CD14-positive monocyte (primary cell): Measurements from ENCODE around the gene GATAD2A. TPM values are rescaled to one million over a fixed set of nuclear protein-coding genes. Genes with fewer than 3 reads are reported as not detected.

Experiments used
- DNase-seq, 3 donors: peaks; one replicate each; pipeline ENCODE4 v3.0.0-alpha.2; 2011 to 2022
- H2AFZ ChIP-seq: 2 replicates; pipeline ENCODE4 v1.6.0; 2012; ENCODE audit warnings: mild to moderate bottlenecking, low read depth, low read length, inconsistent platforms; ENCODE audit not compliant: insufficient read depth, poor library complexity, severe bottlenecking
- H3K27ac ChIP-seq, 2 donors: 1 replicate in 1 of 2; 2 replicates in 1 of 2; pipeline ENCODE4 v1.5.1; 2012 to 2013; ENCODE audit warnings: low read length in 2 of 2, control low read depth in 1 of 2, inconsistent platforms in 1 of 2, low read depth in 1 of 2, mild to moderate bottlenecking in 1 of 2
- H3K27me3 ChIP-seq, 2 donors: one replicate each; pipeline versions ENCODE4 v1.6.0 to v1.6.1; 2011 to 2013; ENCODE audit warnings: low read length in 2 of 2; ENCODE audit not compliant: control insufficient read depth in 2 of 2, insufficient read depth in 2 of 2
- H3K36me3 ChIP-seq, 2 donors: replicated peaks in 1 of 2; 1 replicate in 1 of 2; 2 replicates in 1 of 2; pipeline versions ENCODE4 v1.5.1 to v1.6.1; 2012 to 2013; ENCODE audit warnings: low read length in 2 of 2, control low read depth in 1 of 2, inconsistent platforms in 1 of 2, mild to moderate bottlenecking in 1 of 2; ENCODE audit not compliant: insufficient read depth in 2 of 2, control insufficient read depth in 1 of 2
- H3K4me1 ChIP-seq, 2 donors: 1 replicate in 1 of 2; 2 replicates in 1 of 2; pipeline versions ENCODE4 v1.5.1 to v1.6.1; 2012 to 2013; ENCODE audit warnings: low read length in 2 of 2, control low read depth in 1 of 2, inconsistent platforms in 1 of 2, mild to moderate bottlenecking in 1 of 2, moderate library complexity in 1 of 2; ENCODE audit not compliant: insufficient read depth in 2 of 2, control insufficient read depth in 1 of 2
- H3K4me2 ChIP-seq: replicated peaks from 2 replicates; pipeline ENCODE3; 2012; ENCODE audit warnings: low read length, moderate library complexity, mild to moderate bottlenecking; ENCODE audit not compliant: poor library complexity, severe bottlenecking; ENCODE audit errors: extremely low read depth
- H3K4me3 ChIP-seq, 3 experiments: fragments of 200-600 bp in 1 of 3; sonication (generic) in 1 of 3; replicated peaks in 1 of 3; 1 replicate in 2 of 3; 2 replicates in 1 of 3; pipeline ENCODE4 v1.5.1; 2011 to 2013; ENCODE audit warnings: low read length in 3 of 3, mild to moderate bottlenecking in 3 of 3, control low read depth in 2 of 3, low read depth in 2 of 3, inconsistent platforms in 1 of 3, moderate library complexity in 1 of 3
- H3K79me2 ChIP-seq: 2 replicates; pipeline ENCODE4 v1.6.0; 2012; ENCODE audit warnings: mild to moderate bottlenecking, control low read depth, inconsistent platforms, low read length, moderate library complexity; ENCODE audit not compliant: insufficient read depth
- H3K9ac ChIP-seq: 2 replicates; pipeline ENCODE4 v1.6.0; 2017; ENCODE audit warnings: low read length, mild to moderate bottlenecking; ENCODE audit not compliant: insufficient read depth, poor library complexity, severe bottlenecking
- H3K9me3 ChIP-seq, 2 donors: replicated peaks in 1 of 2; 1 replicate in 1 of 2; 2 replicates in 1 of 2; pipeline versions ENCODE4 v1.5.1 to v1.6.1; 2012 to 2013; ENCODE audit warnings: low read length in 2 of 2, control low read depth in 1 of 2; ENCODE audit not compliant: control insufficient read depth in 1 of 2, insufficient read depth in 1 of 2
- H4K20me1 ChIP-seq: 2 replicates; pipeline ENCODE4 v1.6.0; 2012; ENCODE audit warnings: mild to moderate bottlenecking, low read length, control low read depth, moderate library complexity; ENCODE audit not compliant: insufficient read depth
- H3K27ac Mint-ChIP-seq, 7 donors: one replicate each; pipeline ENCODE4 v1.8.0; 2020; ENCODE audit warnings: mild to moderate bottlenecking in 7 of 7, mixed read lengths in 7 of 7, moderate library complexity in 6 of 7, inconsistent platforms in 2 of 7
- H3K27me3 Mint-ChIP-seq, 3 donors: one replicate each; pipeline ENCODE4 v1.8.0; 2021 to 2022; ENCODE audit warnings: low read depth in 3 of 3, mild to moderate bottlenecking in 3 of 3, mixed read lengths in 3 of 3, moderate library complexity in 3 of 3, inconsistent platforms in 1 of 3
- H3K36me3 Mint-ChIP-seq, 2 donors: one replicate each; pipeline ENCODE4 v1.8.0; 2020; ENCODE audit warnings: mixed read lengths in 2 of 2, inconsistent platforms in 1 of 2, mild to moderate bottlenecking in 1 of 2
- H3K4me1 Mint-ChIP-seq: one replicate; pipeline ENCODE4 v1.8.0; 2020; ENCODE audit warnings: mild to moderate bottlenecking, mixed read lengths
- H3K4me3 Mint-ChIP-seq, 2 donors: one replicate each; pipeline ENCODE4 v1.8.0; 2020; ENCODE audit warnings: mild to moderate bottlenecking in 2 of 2, mixed read lengths in 2 of 2, moderate library complexity in 1 of 2
- H3K9me3 Mint-ChIP-seq, 7 donors: one replicate each; pipeline ENCODE4 v1.8.0; 2020 to 2022; ENCODE audit warnings: mixed read lengths in 7 of 7, mild to moderate bottlenecking in 6 of 7, moderate library complexity in 6 of 7, inconsistent platforms in 2 of 7
- CTCF ChIP-seq: fragments of 200-600 bp; IDR thresholded peaks from one replicate; pipeline ENCODE4 v1.8.0; 2022; ENCODE audit warnings: antibody characterized with exemption, mild to moderate bottlenecking
- WGBS: methylation state at CpG from one replicate; pipeline ENCODE4 v1.1.5; 2013; ENCODE audit warnings: missing lambda C conversion rate; ENCODE audit not compliant: insufficient coverage; 5-methylcytosine and 5-hydroxymethylcytosine counted together
- intact Hi-C, 2 donors: fragments of 100-400 bp; cut with micrococcal nuclease; formaldehyde crosslinking; loops; one replicate each; pipeline versions ENCODE4 v1.15.0 to v1.15.1; 2023
- polyA plus RNA-seq, 3 donors: library from polyadenylated mRNA; depleted of rRNA in 1 of 3; unstranded in 2 of 3; stranded (reverse) in 1 of 3; fragments of 300-500 nt in 2 of 3; fragments of >200 nt in 1 of 3; fragmentation: Illumina TruSeq in 2 of 3; gene quantifications; 1 replicate in 2 of 3; 2 replicates in 1 of 3; pipeline ENCODE4 v1.2.3, GENCODE V29; 2012 to 2021

GATAD2A gene
- polyA plus RNA-seq, 3 donors = 8.0 to 35.9 (median 8.7) TPM

- TF ChIP-seq CTCF = no peak
- Mint-ChIP-seq H3K36me3 (peaks cover 6 to 13% of the 10 kb centered on the region in 2 donors), H3K9me3 (no peaks in the 10 kb centered on the region), H3K4me3 (peak overlapping the region; percentile 53 to 85), H3K4me1 (peaks cover 59% of the 10 kb centered on the region), H3K27ac (peak overlapping the region; percentile 99 to 100 (median 99)), H3K27me3 (peaks cover 0 to 1% (median 0%) of the 10 kb centered on the region in 3 donors)
- H3K27me3 ChIP-seq = no peaks in the 10 kb centered on the region
- intact Hi-C loops = loop anchor here in 1 of 2 donors (1.0 kb wide), 1 partner anchor 17 kb away; no protein-coding TSS in a partner anchor
- H3K9me3 ChIP-seq = no peaks in the 10 kb centered on the region
- peak overlapping the region; percentile 59 for H3K9ac ChIP-seq
- H3K4me2 ChIP-seq = peak overlapping the region; percentile 47
- no peak overlapping the region for H2AFZ ChIP-seq
- peaks cover 46 to 49% of the 10 kb centered on the region in 2 donors for H3K4me1 ChIP-seq
- peak in 2 of 3 donors; percentile 61 to 76 for DNase-seq
- peak overlapping the region; percentile 80 to 99 for H3K27ac ChIP-seq
- 53% methylated on average over 5 of the region's 11 CpGs for WGBS
- H3K79me2 ChIP-seq = peaks cover 91% of the 10 kb centered on the region
- H3K4me3 ChIP-seq = peak overlapping the region in 1 of 3 experiments; percentile 24
- H3K36me3 ChIP-seq = no peaks in the 10 kb centered on the region
- H4K20me1 ChIP-seq = peaks cover 28% of the 10 kb centered on the region
These were observed 2.7 kb upstream of the GATAD2A start for GRCh38 chr19:19402656-19403372.

- WGBS = 100% methylated on average over 2 of the region's 5 CpGs
- H3K27me3 Mint-ChIP-seq = peaks cover 0 to 1% (median 0%) of the 10 kb centered on the region in 3 donors
- peak overlapping the region; percentile 99 to 100 (median 99) for H3K27ac Mint-ChIP-seq
- Histone ChIP-seq H4K20me1 (peaks cover 32% of the 10 kb centered on the region), H3K27ac (peak overlapping the region; percentile 80 to 99), H3K27me3 (no peaks in the 10 kb centered on the region), H3K9me3 (no peaks in the 10 kb centered on the region), H2AFZ (no peak overlapping the region), H3K4me1 (peaks cover 51% of the 10 kb centered on the region in 2 donors), H3K79me2 (peaks cover 91% of the 10 kb centered on the region), H3K36me3 (no peaks in the 10 kb centered on the region), H3K9ac (peak overlapping the region; percentile 59), H3K4me3 (peak overlapping the region in 1 of 3 experiments; percentile 24), H3K4me2 (peak overlapping the region; percentile 47)
- no peak for TF ChIP-seq CTCF
- H3K4me1 Mint-ChIP-seq = peaks cover 65% of the 10 kb centered on the region
- no peaks in the 10 kb centered on the region for H3K9me3 Mint-ChIP-seq
- peaks cover 7 to 13% of the 10 kb centered on the region in 2 donors for H3K36me3 Mint-ChIP-seq
- peak overlapping the region; percentile 53 to 85 for H3K4me3 Mint-ChIP-seq
- DNase-seq = peak; percentile 87 to 91 (median 90)
- intact Hi-C loops = loop anchor here in 1 of 2 donors (1.0 kb wide), 1 partner anchor 17 kb away; no protein-coding TSS in a partner anchor
These were observed 2.0 kb upstream of the GATAD2A start for GRCh38 chr19:19403373-19403901.
